Measurements from ENCODE around the gene PHLDB3.

GRCh38 chr19:43498233-43498842, 6.2 kb downstream of the PHLDB3 start:
- TF ChIP-seq POLR2A (IDR thresholded peaks at IDR 0.05) (no peak), CTCF (IDR thresholded peaks at IDR 0.05) (no peak), POLR2AphosphoS5 (IDR thresholded peaks at IDR 0.05) (no peak)
